ENCODE data around the gene PLRG1.

GRCh38 chr4:154574311-154574710, 24.1 kb upstream of the PLRG1 start:
- TF ChIP-seq CTCF (conservative IDR thresholded peaks at IDR 0.05; ENCODE audit: low read depth, low read length) (no peak), EZH2 (IDR thresholded peaks at IDR 0.05; ENCODE audit: borderline replicate concordance, low read depth, low read length, poor library complexity, severe bottlenecking) (no peak)

Measured in A673 (cell line).